OCI-LY7 (cell line): ENCODE data around the gene KIRREL1. TPM values are rescaled to one million over a fixed set of nuclear protein-coding genes. Genes with fewer than 3 reads are reported as not detected.

Experiments
- BruUV-seq: library from RNA; stranded (reverse); fragments of 400-500 nt; replicated peaks from 2 replicates; lab custom pipeline; 2021; lab: Mats Ljungman, UMichigan
- CTCF ChIA-PET: fragments of 300-600 bp; sonication (Branson Sonifier 250); formaldehyde crosslinking; loops from one replicate; lab custom pipeline; 2022; ENCODE audit warnings: antibody characterized with exemption; ENCODE audit not compliant: unreplicated experiment; lab: Charles Lee
- POLR2A ChIA-PET: fragments of 300-600 bp; sonication (Branson Sonifier 250); formaldehyde crosslinking; loops from one replicate; lab custom pipeline; 2022; ENCODE audit warnings: antibody characterized with exemption; lab: Charles Lee
- DNase-seq: peaks from one replicate; pipeline ENCODE4 v3.0.0-alpha.2; 2015; ENCODE audit warnings: low spot score
- H2AFZ ChIP-seq: fragments of 200-600 bp; sonication (generic), shearing (Covaris generic); 2 replicates; pipeline ENCODE4 v1.6.1; 2014; ENCODE audit warnings: mild to moderate bottlenecking, antibody characterized with exemption, low read length, moderate library complexity
- H3K27ac ChIP-seq: fragments of 200-600 bp; sonication (generic); 2 replicates; pipeline ENCODE4 v1.5.1; 2014; ENCODE audit warnings: mixed run types, low read depth, mild to moderate bottlenecking, moderate library complexity, low read length, inconsistent platforms; ENCODE audit not compliant: poor library complexity, severe bottlenecking
- H3K36me3 ChIP-seq: fragments of 200-600 bp; sonication (generic); 2 replicates; pipeline ENCODE4 v1.6.1; 2014; ENCODE audit warnings: mild to moderate bottlenecking, antibody characterized with exemption, low read length, moderate library complexity, mixed read lengths; ENCODE audit not compliant: insufficient read depth
- H3K4me1 ChIP-seq: fragments of 200-600 bp; sonication (generic); 2 replicates; pipeline ENCODE4 v1.5.1; 2014; ENCODE audit warnings: mild to moderate bottlenecking, low read length; ENCODE audit not compliant: insufficient read depth, poor library complexity, severe bottlenecking
- H3K4me2 ChIP-seq: fragments of 200-600 bp; sonication (generic); 2 replicates; pipeline ENCODE4 v1.6.1; 2014; ENCODE audit warnings: mild to moderate bottlenecking, low read length
- H3K4me3 ChIP-seq: fragments of 200-600 bp; sonication (generic); 2 replicates; pipeline ENCODE4 v1.5.1; 2014; ENCODE audit warnings: mild to moderate bottlenecking, low read depth, low read length; ENCODE audit not compliant: poor library complexity, severe bottlenecking
- H3K79me2 ChIP-seq: fragments of 200-600 bp; sonication (generic); 2 replicates; pipeline ENCODE4 v1.6.1; 2016; ENCODE audit warnings: low read depth, mild to moderate bottlenecking, low read length, moderate library complexity, mixed read lengths; ENCODE audit not compliant: insufficient read depth
- H3K9me2 ChIP-seq: fragments of 200-600 bp; sonication (generic); 2 replicates; pipeline ENCODE4 v1.6.1; 2016; ENCODE audit warnings: mild to moderate bottlenecking, low read length, mixed read lengths; ENCODE audit not compliant: insufficient read depth
- H3K9me3 ChIP-seq: fragments of 200-600 bp; sonication (generic); 2 replicates; pipeline ENCODE4 v1.6.1; 2014; ENCODE audit warnings: mild to moderate bottlenecking, mixed run types, low read length, mixed read lengths
- H4K20me1 ChIP-seq: fragments of 200-600 bp; sonication (generic); 2 replicates; pipeline ENCODE4 v1.6.1; 2014; ENCODE audit warnings: mild to moderate bottlenecking, antibody characterized with exemption, low read length, moderate library complexity, mixed read lengths; ENCODE audit not compliant: insufficient read depth
- CTCF ChIP-seq: fragments of 200-600 bp; sonication (generic); conservative IDR thresholded peaks from 2 replicates; pipeline ENCODE4 v1.5.1; 2014; ENCODE audit warnings: mild to moderate bottlenecking, antibody characterized with exemption, low read length, moderate library complexity, mixed read lengths
- EZH2phosphoT487 ChIP-seq: fragments of 200-600 bp; sonication (generic); IDR thresholded peaks from 2 replicates; pipeline ENCODE4 v1.6.1; 2018; ENCODE audit warnings: low read depth, borderline replicate concordance, mild to moderate bottlenecking, mixed run types, antibody characterized with exemption, low read length, moderate library complexity, mixed read lengths
- intact Hi-C: fragments of 100-400 bp; cut with micrococcal nuclease; formaldehyde crosslinking; loops from one replicate; pipeline ENCODE4 v1.10.0; 2022; ENCODE audit not compliant: unreplicated experiment
- total RNA-seq, 2 experiments: library from RNA; depleted of rRNA in 1 of 2; stranded (reverse); fragments of >200 nt in 1 of 2; shearing (Covaris generic) in 1 of 2; gene quantifications; 2 replicates each; pipeline ENCODE4 v1.2.3, GENCODE V29; 2014 to 2022

Gene KIRREL1
- total RNA-seq, 2 experiments from 2014 or later, result not detected

DNA sequence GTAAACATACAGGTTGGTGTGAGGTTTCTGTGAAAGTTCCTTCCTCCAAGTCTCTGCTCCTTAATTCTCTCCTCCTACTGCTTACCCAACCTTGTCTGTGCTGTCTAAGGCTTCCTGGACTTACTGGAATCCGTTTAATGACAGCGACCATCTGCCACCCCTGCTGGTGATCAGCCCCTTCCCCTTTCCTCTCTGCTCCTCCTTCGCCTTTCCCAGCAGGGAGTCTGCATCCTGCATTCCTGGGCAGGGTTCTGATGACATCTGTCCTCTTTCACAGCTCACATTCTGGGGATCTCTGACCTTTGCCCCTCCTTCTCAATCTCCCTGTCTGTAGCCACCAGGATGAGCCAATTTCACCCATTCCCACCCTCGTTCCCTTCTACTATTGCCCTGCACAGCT is 66.5 kb downstream of the KIRREL1 start:
- POLR2A ChIA-PET, result no interaction called here
- Histone ChIP-seq H3K27ac (no peak overlapping the region), H3K9me2 (no peaks in the 10 kb centered on the region), H3K79me2 (no peaks in the 10 kb centered on the region), H2AFZ (no peak overlapping the region), H3K4me1 (no peaks in the 10 kb centered on the region), H3K36me3 (no peaks in the 10 kb centered on the region), H3K4me2 (no peak overlapping the region), H4K20me1 (no peaks in the 10 kb centered on the region), H3K9me3 (no peaks in the 10 kb centered on the region), H3K4me3 (no peak overlapping the region)
- no TSS peak for BruUV-seq
- TF ChIP-seq EZH2phosphoT487, result no peak
- no peak for TF ChIP-seq CTCF
- intact Hi-C loops, result no loop called here
- no peak for DNase-seq
- CTCF ChIA-PET, result no interaction called here

DNA sequence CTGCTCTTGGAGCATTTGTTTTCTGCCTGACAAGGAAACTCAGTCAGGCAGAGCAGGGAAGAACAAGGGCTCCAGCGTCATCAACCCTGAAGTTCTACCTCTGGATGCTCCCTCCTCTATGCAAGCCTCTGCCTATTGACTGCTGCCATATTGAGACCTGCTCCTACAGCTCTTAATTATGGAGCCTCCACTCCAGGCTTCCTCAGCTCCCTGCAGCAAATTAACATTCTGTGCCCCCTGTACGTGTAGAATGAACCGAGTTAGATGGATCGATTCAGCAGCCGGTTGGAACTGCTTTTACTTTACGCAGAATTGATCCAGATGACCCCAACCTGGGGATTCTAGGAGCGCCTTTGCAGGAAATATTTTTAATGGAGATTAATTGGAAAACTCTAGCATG is 68.7 kb downstream of the KIRREL1 start:
- intact Hi-C loops, result no loop called here
- no peaks in the 10 kb centered on the region for H3K9me3 ChIP-seq
- no peak overlapping the region for H3K4me3 ChIP-seq
- H4K20me1 ChIP-seq, result no peaks in the 10 kb centered on the region
- no peaks in the 10 kb centered on the region for H3K4me1 ChIP-seq
- no peak for DNase-seq
- H3K27ac ChIP-seq, result no peak overlapping the region
- no peaks in the 10 kb centered on the region for H3K36me3 ChIP-seq
- no peak for TF ChIP-seq EZH2phosphoT487
- no peak for TF ChIP-seq CTCF
- POLR2A ChIA-PET, result no interaction called here
- no peaks in the 10 kb centered on the region for H3K79me2 ChIP-seq
- CTCF ChIA-PET, result interaction anchor here (0.9 kb wide), 1 partner anchor 34 kb away, joined by 3 read pairs; no protein-coding TSS in a partner anchor
- no peaks in the 10 kb centered on the region for H3K9me2 ChIP-seq
- H2AFZ ChIP-seq, result no peak overlapping the region
- H3K4me2 ChIP-seq, result no peak overlapping the region
- BruUV-seq, result no TSS peak

DNA sequence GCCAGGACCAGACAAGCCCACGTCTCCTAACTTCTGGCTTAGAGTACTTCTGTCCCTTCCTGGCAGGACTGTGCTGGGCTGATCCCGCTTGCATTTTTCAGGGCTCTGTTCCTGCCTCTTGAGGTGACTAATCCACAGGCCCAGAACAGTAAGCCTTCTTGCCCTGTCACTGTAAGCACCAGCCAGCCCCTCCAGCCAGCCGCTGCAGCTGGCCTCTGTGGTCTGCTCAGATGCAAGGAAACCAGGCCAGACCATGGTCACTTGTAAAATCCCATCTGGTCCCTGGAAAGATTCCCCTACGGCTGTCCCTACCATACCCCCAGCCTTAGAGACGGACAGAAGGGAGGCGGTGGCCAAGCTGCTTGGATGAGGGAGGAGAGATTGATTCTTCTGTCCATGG is 74.2 kb downstream of the KIRREL1 start:
- H4K20me1 ChIP-seq, result no peaks in the 10 kb centered on the region
- ChIA-PET POLR2A (interaction anchor here (1.0 kb wide), 1 partner anchor 19 kb away, joined by 4 read pairs; no protein-coding TSS in a partner anchor), CTCF (no interaction called here)
- H3K4me3 ChIP-seq, result no peak overlapping the region
- no peaks in the 10 kb centered on the region for H3K36me3 ChIP-seq
- no peaks in the 10 kb centered on the region for H3K79me2 ChIP-seq
- no peak for DNase-seq
- H3K9me2 ChIP-seq, result no peaks in the 10 kb centered on the region
- no peaks in the 10 kb centered on the region for H3K4me1 ChIP-seq
- H3K27ac ChIP-seq, result no peak overlapping the region
- H2AFZ ChIP-seq, result no peak overlapping the region
- H3K9me3 ChIP-seq, result no peaks in the 10 kb centered on the region
- intact Hi-C loops, result no loop called here
- TF ChIP-seq EZH2phosphoT487, result no peak
- no peak for TF ChIP-seq CTCF
- no TSS peak for BruUV-seq
- H3K4me2 ChIP-seq, result no peak overlapping the region
